Muscle of leg (tissue), 11 donors: ENCODE results near the gene PCNX3. TPM values are rescaled to one million over a fixed set of nuclear protein-coding genes. Genes with fewer than 3 reads are reported as not detected.

Source experiments
- DNase-seq: peaks from one replicate; pipeline ENCODE4 v3.0.0; 2013
- H3K27ac ChIP-seq: one replicate; pipeline ENCODE4 v1.5.1; 2013; ENCODE audit warnings: mild to moderate bottlenecking, low read length, control low read depth
- H3K27me3 ChIP-seq: one replicate; pipeline ENCODE4 v1.6.1; 2013; ENCODE audit warnings: low read length; ENCODE audit not compliant: control insufficient read depth, insufficient read depth
- H3K36me3 ChIP-seq: one replicate; pipeline ENCODE4 v1.6.1; 2013; ENCODE audit warnings: low read length; ENCODE audit not compliant: control insufficient read depth, insufficient read depth
- H3K4me1 ChIP-seq: one replicate; pipeline ENCODE4 v1.6.1; 2013; ENCODE audit warnings: low read length; ENCODE audit not compliant: control insufficient read depth, insufficient read depth
- H3K4me3 ChIP-seq: one replicate; pipeline ENCODE4 v1.5.1; 2013; ENCODE audit warnings: low read length, control low read depth
- H3K9me3 ChIP-seq: replicated peaks from 2 replicates; pipeline ENCODE4 v1.6.1; 2013; ENCODE audit warnings: low read depth, low read length; ENCODE audit not compliant: control insufficient read depth
- WGBS: methylation state at CpG from one replicate; pipeline ENCODE4 v1.1.5; 2013; ENCODE audit warnings: missing lambda C conversion rate; ENCODE audit not compliant: insufficient coverage; 5-methylcytosine and 5-hydroxymethylcytosine counted together
- polyA plus RNA-seq, 8 donors: library from polyadenylated mRNA; unstranded; fragments of 120-200 nt; gene quantifications; one replicate each; pipeline versions ENCODE4 v1.2.1 to v1.2.3, GENCODE V29; 2013; ENCODE audit warnings: inconsistent platforms in 1 of 8, low replicate concordance in 1 of 8; ENCODE audit not compliant: insufficient read length in 8 of 8, insufficient read depth in 1 of 8
- total RNA-seq: library from RNA; stranded (reverse); fragments of 120-200 nt; gene quantifications from one replicate; pipeline ENCODE4 v1.2.4, GENCODE V29; 2013

Gene PCNX3
- total and polyA plus RNA-seq, 9 donors, result 6.6 to 24.7 (median 20.0) TPM

DNA sequence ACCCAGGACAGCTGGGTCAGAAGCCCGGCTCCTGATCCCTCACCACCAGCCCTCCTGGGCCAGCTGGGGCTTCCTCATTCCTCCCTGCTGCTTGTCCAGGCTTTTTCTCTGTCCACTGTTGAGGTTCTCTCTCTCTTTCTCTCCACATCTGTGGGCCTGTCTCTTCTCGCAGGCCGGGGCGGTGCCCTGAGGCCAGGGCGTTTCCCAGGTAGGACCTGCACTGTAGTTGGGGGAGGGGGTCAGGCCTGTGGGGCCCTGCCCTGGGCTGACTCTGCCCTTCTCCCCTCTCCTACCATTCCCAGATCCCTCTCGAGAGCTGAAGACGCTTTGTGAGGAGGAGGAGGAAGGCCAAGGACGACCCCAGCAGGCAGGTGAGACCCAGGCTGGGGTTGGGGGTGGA is 34.8 kb upstream of the PCNX3 start:
- DNase-seq, result no peak
- Histone ChIP-seq H3K4me1 (peaks cover 63% of the 10 kb centered on the region), H3K27me3 (peaks cover 4% of the 10 kb centered on the region), H3K36me3 (peaks cover 71% of the 10 kb centered on the region), H3K27ac (no peak overlapping the region), H3K4me3 (no peak overlapping the region), H3K9me3 (no peaks in the 10 kb centered on the region)
- 100% methylated on average over 1 of the region's 8 CpGs for WGBS

DNA sequence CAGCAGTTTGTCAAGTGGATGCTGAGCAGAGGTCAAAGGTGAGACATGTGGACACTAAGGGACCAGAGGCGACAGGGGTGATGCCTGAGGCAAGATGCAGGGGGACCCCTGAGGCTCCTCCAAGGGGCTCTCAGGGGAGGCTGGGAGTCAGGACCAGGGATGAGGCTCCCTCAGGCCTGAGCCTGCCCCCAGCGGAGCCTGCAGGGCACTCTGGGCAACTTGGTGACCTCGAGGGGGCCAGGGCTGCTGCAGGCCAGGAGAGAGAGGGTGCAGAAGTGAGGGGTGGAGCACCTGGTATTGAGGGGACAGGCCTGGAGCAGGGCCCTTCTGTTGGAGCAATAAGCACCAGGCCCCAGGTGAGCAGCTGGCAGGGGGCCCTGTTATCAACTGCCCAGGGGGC is 33.6 kb upstream of the PCNX3 start:
- Histone ChIP-seq H3K4me3 (no peak overlapping the region), H3K27ac (no peak overlapping the region), H3K9me3 (no peaks in the 10 kb centered on the region), H3K36me3 (peaks cover 83% of the 10 kb centered on the region), H3K27me3 (peaks cover 4% of the 10 kb centered on the region), H3K4me1 (peaks cover 67% of the 10 kb centered on the region)
- no peak for DNase-seq
- 91% methylated on average over 3 of the region's 3 CpGs for WGBS

DNA sequence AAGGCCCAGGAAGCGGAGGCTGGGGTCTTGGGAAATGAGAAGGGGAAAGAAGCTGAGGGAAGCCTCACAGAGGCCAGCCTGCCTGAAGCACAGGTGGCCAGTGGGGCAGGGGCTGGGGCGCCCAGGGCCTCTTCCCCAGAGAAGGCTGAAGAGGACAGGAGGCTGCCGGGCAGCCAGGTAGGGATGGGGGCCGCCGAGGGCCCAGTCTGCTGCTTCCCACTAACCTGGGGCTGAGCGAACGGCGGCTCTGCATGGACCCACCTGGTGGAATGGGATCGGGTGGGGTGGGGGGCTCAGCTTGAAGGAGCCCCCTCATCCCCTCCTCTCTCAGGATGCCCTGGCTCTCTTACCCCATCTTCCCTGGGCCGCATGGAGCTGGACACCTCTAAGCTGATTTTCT is 32.0 kb upstream of the PCNX3 start:
- no peak for DNase-seq
- Histone ChIP-seq H3K9me3 (no peaks in the 10 kb centered on the region), H3K36me3 (peaks cover 92% of the 10 kb centered on the region), H3K4me3 (no peak overlapping the region), H3K27ac (peak overlapping the region; percentile 20), H3K4me1 (peaks cover 67% of the 10 kb centered on the region), H3K27me3 (peaks cover 4% of the 10 kb centered on the region)
- 68% methylated on average over 2 of the region's 10 CpGs for WGBS

DNA sequence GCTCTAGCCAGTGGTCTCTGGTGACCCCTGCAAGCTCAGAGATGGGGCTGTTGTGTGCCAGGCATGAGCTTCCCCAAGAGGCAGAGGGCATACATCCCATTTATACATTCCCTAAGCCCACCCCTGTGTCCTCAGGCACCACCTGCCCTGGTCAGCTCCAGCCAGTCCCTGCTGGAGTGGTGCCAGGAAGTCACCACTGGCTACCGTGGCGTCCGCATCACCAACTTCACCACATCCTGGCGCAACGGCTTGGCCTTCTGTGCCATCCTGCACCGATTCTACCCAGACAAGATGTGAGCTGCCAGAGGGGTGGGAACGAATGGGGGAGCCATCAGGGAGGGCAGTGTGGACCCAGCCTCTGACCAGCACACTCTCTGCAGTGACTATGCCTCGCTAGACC is 31.5 kb upstream of the PCNX3 start:
- Histone ChIP-seq H3K4me1 (peaks cover 69% of the 10 kb centered on the region), H3K4me3 (no peak overlapping the region), H3K27ac (peak overlapping the region; percentile 53), H3K9me3 (no peaks in the 10 kb centered on the region), H3K36me3 (peaks cover 91% of the 10 kb centered on the region), H3K27me3 (peaks cover 4% of the 10 kb centered on the region)
- no peak for DNase-seq
- WGBS, result 87% methylated on average over 3 of the region's 8 CpGs

DNA sequence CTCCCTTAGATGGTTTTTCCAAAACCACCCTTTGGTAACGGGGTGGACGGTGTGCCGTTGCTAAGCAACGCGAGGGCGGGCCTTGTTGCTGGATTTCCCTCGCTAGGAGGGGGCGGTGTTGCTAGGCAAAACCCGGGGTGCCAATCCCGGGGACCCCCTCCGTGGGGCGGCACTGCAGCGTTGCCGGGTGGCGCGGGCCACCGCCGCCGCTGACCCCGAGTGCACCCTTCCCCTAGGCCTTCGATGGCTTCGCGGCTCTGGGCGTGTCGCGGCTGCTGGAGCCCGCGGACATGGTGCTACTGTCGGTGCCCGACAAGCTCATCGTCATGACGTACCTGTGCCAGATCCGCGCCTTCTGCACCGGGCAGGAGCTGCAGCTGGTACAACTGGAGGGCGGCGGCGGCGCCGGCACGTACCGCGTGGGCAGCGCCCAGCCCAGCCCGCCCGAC is 30.8 kb upstream of the PCNX3 start:
- Histone ChIP-seq H3K36me3 (peaks cover 88% of the 10 kb centered on the region), H3K9me3 (no peaks in the 10 kb centered on the region), H3K4me1 (peaks cover 75% of the 10 kb centered on the region), H3K27me3 (peaks cover 4% of the 10 kb centered on the region), H3K4me3 (no peak overlapping the region), H3K27ac (no peak overlapping the region)
- no peak for DNase-seq
- 48% methylated on average over 40 of the region's 46 CpGs for WGBS

DNA sequence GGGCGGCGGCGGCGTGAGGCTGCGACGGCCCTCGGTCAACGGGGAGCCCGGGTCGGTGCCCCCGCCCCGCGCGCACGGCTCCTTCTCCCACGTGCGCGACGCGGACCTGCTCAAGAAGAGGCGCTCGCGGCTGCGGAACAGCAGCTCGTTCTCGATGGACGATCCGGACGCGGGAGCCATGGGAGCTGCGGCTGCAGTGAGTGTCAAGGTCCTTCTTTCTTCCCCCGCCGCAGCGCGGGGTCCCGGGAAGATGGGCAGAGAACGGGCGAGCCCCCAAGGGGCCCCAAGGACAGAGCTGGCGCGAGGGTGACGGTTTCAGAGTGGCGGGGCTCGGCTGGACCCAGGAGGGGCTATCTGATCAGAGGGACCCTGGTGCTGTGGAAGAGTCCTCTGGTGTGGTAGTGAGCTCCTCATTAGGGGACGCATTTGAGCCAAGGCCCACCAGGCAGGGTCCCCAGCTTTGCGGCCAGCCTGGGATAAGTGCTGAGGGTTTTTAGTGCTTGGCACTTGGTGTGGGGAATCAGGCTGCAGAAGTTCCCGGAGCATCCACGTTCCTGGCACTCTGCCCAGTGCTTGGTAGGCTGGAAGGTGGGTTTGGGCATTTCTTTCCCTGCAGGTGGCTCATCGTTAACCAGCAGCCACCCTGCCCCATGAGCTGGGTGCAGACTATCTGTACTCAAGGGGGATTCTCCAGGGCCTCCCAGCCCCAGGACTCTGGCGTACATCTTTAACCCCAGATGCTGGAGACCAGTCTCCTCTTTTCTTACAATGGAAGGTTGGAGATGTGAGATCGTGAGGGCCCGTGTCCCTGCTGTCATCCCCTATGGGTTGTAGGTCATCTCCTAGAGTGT is 30.0 kb upstream of the PCNX3 start:
- H3K27me3 ChIP-seq, result peaks cover 4% of the 10 kb centered on the region
- no peak overlapping the region for H3K4me3 ChIP-seq
- peaks cover 86% of the 10 kb centered on the region for H3K36me3 ChIP-seq
- no peak for DNase-seq
- H3K4me1 ChIP-seq, result peaks cover 79% of the 10 kb centered on the region
- WGBS, result 52% methylated on average over 46 of the region's 51 CpGs
- peak overlapping the region; percentile 53 for H3K27ac ChIP-seq
- H3K9me3 ChIP-seq, result no peaks in the 10 kb centered on the region

DNA sequence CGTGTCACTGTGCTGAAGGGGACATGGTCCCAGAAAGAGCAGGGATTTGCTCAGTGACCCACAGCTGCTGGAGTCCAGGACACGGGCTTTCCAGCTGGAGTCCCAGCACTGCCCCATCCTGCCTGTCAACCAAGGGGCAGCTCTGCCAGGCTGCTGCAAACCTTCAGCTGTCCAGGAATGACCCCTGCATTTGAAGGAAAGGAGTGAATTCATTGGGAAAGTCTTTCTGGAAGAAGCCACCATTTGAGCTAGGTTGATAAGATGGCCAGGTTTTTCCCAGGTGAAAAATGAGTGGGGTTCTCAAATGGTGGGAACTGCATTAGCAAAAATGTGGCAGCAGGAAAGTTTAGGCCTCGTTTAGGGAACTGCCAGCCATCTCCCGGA is 29.3 kb upstream of the PCNX3 start:
- peaks cover 85% of the 10 kb centered on the region for H3K36me3 ChIP-seq
- H3K27me3 ChIP-seq, result peaks cover 4% of the 10 kb centered on the region
- peaks cover 84% of the 10 kb centered on the region for H3K4me1 ChIP-seq
- no peak overlapping the region for H3K4me3 ChIP-seq
- H3K27ac ChIP-seq, result peak overlapping the region; percentile 53
- DNase-seq, result no peak
- 52% methylated on average over 4 of the region's 4 CpGs for WGBS
- H3K9me3 ChIP-seq, result no peaks in the 10 kb centered on the region

DNA sequence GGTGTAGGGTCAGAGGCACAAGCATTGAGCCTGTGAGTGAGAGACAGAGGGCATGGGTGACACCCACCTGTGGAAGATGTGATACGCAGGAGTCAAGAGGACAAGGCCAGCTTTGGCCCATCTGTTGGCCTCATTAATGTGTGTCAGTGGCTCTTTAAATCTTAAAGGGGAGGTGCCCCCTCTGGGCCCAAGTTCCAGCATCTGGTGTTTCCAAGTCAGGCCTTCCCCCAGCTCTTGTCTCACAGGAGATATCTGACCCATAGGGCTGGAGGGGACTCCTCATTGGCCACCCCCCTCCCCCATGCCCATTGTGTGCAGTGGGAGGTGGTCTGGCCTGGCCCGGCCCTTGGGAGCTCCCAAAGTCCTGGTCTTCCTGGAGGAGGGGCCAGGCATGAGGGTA is 28.9 kb upstream of the PCNX3 start:
- peak; percentile 76 for DNase-seq
- no peaks in the 10 kb centered on the region for H3K9me3 ChIP-seq
- peaks cover 4% of the 10 kb centered on the region for H3K27me3 ChIP-seq
- peaks cover 87% of the 10 kb centered on the region for H3K4me1 ChIP-seq
- H3K27ac ChIP-seq, result peak overlapping the region; percentile 53
- 57% methylated on average over 1 of the region's 2 CpGs for WGBS
- H3K36me3 ChIP-seq, result peaks cover 81% of the 10 kb centered on the region
- no peak overlapping the region for H3K4me3 ChIP-seq

DNA sequence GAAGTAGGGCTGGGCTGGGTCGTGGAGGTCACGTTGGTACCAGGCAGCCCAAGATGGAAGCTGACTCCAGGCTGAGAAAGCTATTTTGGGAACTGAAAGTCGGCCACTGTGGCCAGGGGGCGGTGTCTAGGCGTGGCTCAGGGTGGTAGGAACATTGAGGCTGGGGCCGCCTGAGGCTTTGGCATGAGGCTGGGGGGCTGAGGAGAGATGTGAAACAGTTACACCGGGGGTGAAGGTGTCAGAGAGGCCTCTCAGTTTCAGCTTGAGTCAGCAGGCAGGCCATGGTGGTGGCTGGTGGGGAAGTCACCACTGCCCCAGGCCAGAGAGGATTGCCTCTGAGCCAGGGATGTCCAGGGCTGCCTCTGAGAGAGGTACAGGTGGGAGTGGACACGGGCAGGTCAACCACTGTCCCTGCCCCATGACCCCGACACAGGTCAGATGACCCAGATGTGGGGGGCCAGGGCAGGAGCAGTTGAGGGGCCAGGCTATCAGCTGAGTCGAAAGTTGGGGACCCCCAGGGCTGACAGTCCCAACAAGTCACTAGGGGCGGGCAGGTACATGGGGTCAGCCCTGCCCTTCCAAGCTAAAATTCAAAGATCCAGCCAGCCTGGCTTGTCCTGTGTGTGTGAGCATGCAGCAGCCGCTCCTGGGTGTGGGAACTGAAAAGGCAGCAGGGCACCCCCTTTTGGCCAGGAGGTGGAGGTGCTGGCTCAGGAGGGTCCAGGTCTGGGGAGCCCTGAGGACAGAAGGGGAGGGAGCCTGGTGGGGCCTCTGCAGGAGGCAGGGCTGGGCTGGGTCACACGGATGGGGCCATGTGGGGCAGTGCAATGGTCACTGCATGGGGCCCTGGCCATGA is 27.1 kb upstream of the PCNX3 start:
- 53% methylated on average over 12 of the region's 13 CpGs for WGBS
- Histone ChIP-seq H3K4me1 (peaks cover 93% of the 10 kb centered on the region), H3K27ac (peak overlapping the region; percentile 81), H3K4me3 (no peak overlapping the region), H3K27me3 (peaks cover 4% of the 10 kb centered on the region), H3K36me3 (peaks cover 74% of the 10 kb centered on the region), H3K9me3 (no peaks in the 10 kb centered on the region)
- DNase-seq, result peak; percentile 73
